PFSK-1 (cell line): ENCODE results near the gene INPP4A.

Experiments
- FOXP2 ChIP-seq: optimal IDR thresholded peaks from 2 replicates; pipeline ENCODE3; 2011; ENCODE audit warnings: borderline replicate concordance, control low read depth, inconsistent platforms; ENCODE audit not compliant: insufficient read depth; ENCODE audit errors: extremely low read length, extremely low read depth
- POLR2AphosphoS5 ChIP-seq: IDR thresholded peaks from 2 replicates; pipeline ENCODE4 v1.6.1; 2012; ENCODE audit warnings: low read depth, mild to moderate bottlenecking, control low read depth, low read length, moderate library complexity

GRCh38 chr2:98522854-98523253 is 78.2 kb downstream of the INPP4A start:
- no peak for TF ChIP-seq POLR2AphosphoS5
- TF ChIP-seq FOXP2 = no peak
